Measurements from ENCODE around the gene PRUNE2. TPM values are rescaled to one million over a fixed set of nuclear protein-coding genes. Genes with fewer than 3 reads are reported as not detected.
A peak's percentile ranks its signal among the peaks of the same experiment; 100 is the strongest.
"Not testable (repeated sequence)": the region's sequence is repeated elsewhere in the genome, so short reads cannot be mapped to it uniquely, and the experiment has no call there.

The PRUNE2 gene
- total and polyA plus RNA-seq, 9 of the 15 experiments (the other 6 are each of a cell fraction or from before 2014, with no cell fraction given): 0.05 to 0.45 (median 0.18) TPM; not detected in 1

- CTCF ChIA-PET (ENCODE audit: low intra/inter-chr PET ratio); H3K4me3 ChIP-seq; H3K36me3 ChIP-seq (ENCODE audit: control insufficient read depth, insufficient read depth, low read length); H3K4me2 ChIP-seq (ENCODE audit: insufficient read depth, low read length); H3K4me1 ChIP-seq (replicated peaks in 1 of 2; ENCODE audit: control insufficient read depth in 2 of 2, insufficient read depth in 2 of 2, low read length in 2 of 2); H3K9me3 ChIP-seq (replicated peaks; ENCODE audit: control insufficient read depth, insufficient read depth, low read depth, low read length); FAIRE-seq; in situ Hi-C loops (cut with MboI); BruUV-seq (replicated peaks); H2AFZ ChIP-seq (ENCODE audit: low read depth, low read length); DNase-seq (ENCODE audit: extremely low read depth in 1 of 4, low spot score in 3 of 4); ATAC-seq; H4K20me1 ChIP-seq (replicated peaks; ENCODE audit: control insufficient read depth, insufficient read depth, low read length); POLR2A ChIA-PET; intact Hi-C loops (cut with micrococcal nuclease); H3K27ac ChIP-seq (ENCODE audit: extremely low read depth, low read depth, low read length); H3K27me3 ChIP-seq (ENCODE audit: control insufficient read depth in 2 of 2, insufficient read depth in 2 of 2, low read length in 2 of 2); H3K9ac ChIP-seq (ENCODE audit: insufficient read depth in 1 of 2, low read depth in 2 of 2, low read length in 2 of 2); H3K79me2 ChIP-seq (ENCODE audit: control insufficient read depth, insufficient read depth, low read length); H3K9me1 ChIP-seq (ENCODE audit: control insufficient read depth, insufficient read depth, low read length): not testable (repeated sequence)
- 0% methylated on average over 2 of the region's 2 CpGs for WGBS (ENCODE audit: insufficient coverage, low coverage, missing lambda C conversion rate)
- TF ChIP-seq ZNF146 (CRISPR knock-in tag; IDR thresholded peaks at IDR 0.05; ENCODE audit: unreplicated experiment): peak; percentile 18
Observed at GRCh38 chr9:76858248-76858647, 47.7 kb downstream of the PRUNE2 start.

GRCh38 chr9:76856016-76856415 is 49.9 kb downstream of the PRUNE2 start:
- Histone ChIP-seq H3K9me1 (ENCODE audit: control insufficient read depth, insufficient read depth, low read length) (no peaks in the 10 kb centered on the region), H3K36me3 (ENCODE audit: control insufficient read depth, insufficient read depth, low read length) (no peaks in the 10 kb centered on the region), H3K4me3 (no peak overlapping the region), H3K27me3 (ENCODE audit: control insufficient read depth in 2 of 2, insufficient read depth in 2 of 2, low read length in 2 of 2) (no peaks in the 10 kb centered on the region), H4K20me1 (replicated peaks; ENCODE audit: control insufficient read depth, insufficient read depth, low read length) (no peaks in the 10 kb centered on the region), H3K79me2 (ENCODE audit: control insufficient read depth, insufficient read depth, low read length) (no peaks in the 10 kb centered on the region), H3K4me1 (replicated peaks in 1 of 2; ENCODE audit: control insufficient read depth in 2 of 2, insufficient read depth in 2 of 2, low read length in 2 of 2) (no peaks in the 10 kb centered on the region), H3K4me2 (ENCODE audit: insufficient read depth, low read length) (no peak overlapping the region), H3K9me3 (replicated peaks; ENCODE audit: control insufficient read depth, insufficient read depth, low read depth, low read length) (no peaks in the 10 kb centered on the region), H2AFZ (ENCODE audit: low read depth, low read length) (no peak overlapping the region), H3K27ac (ENCODE audit: extremely low read depth, low read depth, low read length) (no peak overlapping the region), H3K9ac (ENCODE audit: insufficient read depth in 1 of 2, low read depth in 2 of 2, low read length in 2 of 2) (no peak overlapping the region)
- ATAC-seq (no peak), DNase-seq (ENCODE audit: extremely low read depth in 1 of 4, low spot score in 3 of 4) (no peak), FAIRE-seq (no peak)
- intact Hi-C loops (cut with micrococcal nuclease): no loop called here
- BruUV-seq (replicated peaks): no TSS peak
- CTCF ChIA-PET (ENCODE audit: low intra/inter-chr PET ratio): no interaction called here
- no peak for TF ChIP-seq ESRRA (IDR thresholded peaks at IDR 0.05; ENCODE audit: borderline replicate concordance, low read depth)
- TF ChIP-seq FOS (IDR thresholded peaks at IDR 0.05; ENCODE audit: extremely low read depth, insufficient read length): no peak
- no peak for TF ChIP-seq ZNF507 (tag; conservative IDR thresholded peaks at IDR 0.05)
- TF ChIP-seq SRSF1 (IDR thresholded peaks at IDR 0.05; ENCODE audit: low read depth, low read length): no peak
- TF ChIP-seq SNAPC5 (CRISPR knock-in tag; IDR thresholded peaks at IDR 0.05): no peak
- TF ChIP-seq ELK3 (CRISPR knock-in tag; IDR thresholded peaks at IDR 0.05): no peak
- TF ChIP-seq ARID1B (IDR thresholded peaks at IDR 0.05): no peak
- no peak for TF ChIP-seq HBP1 (CRISPR knock-in tag; IDR thresholded peaks at IDR 0.05)
- TF ChIP-seq TRIM24 (IDR thresholded peaks at IDR 0.05): no peak
- TF ChIP-seq OTX1 (CRISPR knock-in tag; IDR thresholded peaks at IDR 0.05): no peak
- TF ChIP-seq ZFP30 (CRISPR knock-in tag; IDR thresholded peaks at IDR 0.05; ENCODE audit: borderline replicate concordance): no peak
- TF ChIP-seq HDAC1 (IDR thresholded peaks at IDR 0.05): no peak
- TF ChIP-seq ZBTB17 (CRISPR knock-in tag; IDR thresholded peaks at IDR 0.05): no peak
- TF ChIP-seq ZNF140 (CRISPR knock-in tag; IDR thresholded peaks at IDR 0.05): no peak
- POLR2A ChIA-PET: no interaction called here
- 0% methylated on average over 3 of the region's 3 CpGs for WGBS (ENCODE audit: insufficient coverage, low coverage, missing lambda C conversion rate)
- in situ Hi-C loops (cut with MboI): no loop called here

All from K562 (cell line).